HEK293T (cell line): Measurements from ENCODE around the gene SLTM.
"Not testable (repeated sequence)": the region's sequence is repeated elsewhere in the genome, so short reads cannot be mapped to it uniquely, and the experiment has no call there.

ENCODE experiments used
- ARNT ChIP-seq: fragments of 450-650 bp; IDR thresholded peaks from 2 replicates; pipeline ENCODE4 v1.6.1; 2017; ENCODE audit warnings: mild to moderate bottlenecking
- CTBP1 ChIP-seq: fragments of 450-650 bp; IDR thresholded peaks from 2 replicates; pipeline ENCODE4 v1.6.1; 2016; ENCODE audit warnings: borderline replicate concordance
- FOXA1 ChIP-seq: fragments of 450-650 bp; IDR thresholded peaks from 2 replicates; pipeline ENCODE4 v1.6.1; 2016; ENCODE audit warnings: mild to moderate bottlenecking
- FOXM1 ChIP-seq: fragments of 450-650 bp; IDR thresholded peaks from 2 replicates; pipeline ENCODE4 v1.6.1; 2017; ENCODE audit warnings: mild to moderate bottlenecking, borderline replicate concordance
- L3MBTL2 ChIP-seq: fragments of 450-650 bp; conservative IDR thresholded peaks from 2 replicates; pipeline ENCODE4 v1.6.1; 2016; ENCODE audit warnings: mild to moderate bottlenecking
- LEF1 ChIP-seq: fragments of 450-650 bp; IDR thresholded peaks from 2 replicates; pipeline ENCODE4 v1.6.1; 2017; ENCODE audit warnings: mild to moderate bottlenecking, borderline replicate concordance
- SP1 ChIP-seq: fragments of 450-650 bp; IDR thresholded peaks from 2 replicates; pipeline ENCODE4 v1.6.1; 2017
- SUZ12 ChIP-seq: fragments of 450-650 bp; IDR thresholded peaks from 2 replicates; pipeline ENCODE4 v1.6.1; 2016; ENCODE audit warnings: mild to moderate bottlenecking
- TARDBP ChIP-seq: fragments of 450-650 bp; IDR thresholded peaks from 2 replicates; pipeline ENCODE4 v1.6.1; 2016
- ZNF384 ChIP-seq: fragments of 450-650 bp; IDR thresholded peaks from 2 replicates; pipeline ENCODE4 v1.6.1; 2016
- TF ChIP-seq, protein P1 (sequence below): fragments of 450-650 bp; IDR thresholded peaks from 2 replicates; pipeline ENCODE4 v1.6.1; 2016

DNA sequence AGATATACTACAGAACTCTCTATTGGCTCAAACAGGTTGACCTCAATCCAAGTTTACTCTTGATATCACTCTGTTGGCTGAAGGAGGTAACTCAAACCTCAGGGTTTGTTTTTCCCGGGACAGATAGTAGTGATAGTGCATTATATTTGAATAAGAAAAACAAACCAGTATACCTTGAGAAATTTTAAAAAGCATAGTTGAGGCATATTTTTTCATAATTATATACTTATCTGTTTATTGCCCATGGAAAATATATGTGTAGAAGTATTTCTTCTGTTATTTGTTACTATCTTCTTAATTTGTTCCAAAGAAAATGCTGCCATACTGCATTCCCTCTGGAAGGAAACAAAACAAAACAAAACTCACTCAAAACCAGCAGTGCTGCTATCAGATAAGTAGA lies 76.9 kb downstream of the SLTM start:
- not testable (repeated sequence) for TF ChIP-seq SP1, ZNF384, LEF1, CTBP1, ARNT, SUZ12, FOXM1, TARDBP, FOXA1, L3MBTL2
- TF ChIP-seq, protein P1, sequence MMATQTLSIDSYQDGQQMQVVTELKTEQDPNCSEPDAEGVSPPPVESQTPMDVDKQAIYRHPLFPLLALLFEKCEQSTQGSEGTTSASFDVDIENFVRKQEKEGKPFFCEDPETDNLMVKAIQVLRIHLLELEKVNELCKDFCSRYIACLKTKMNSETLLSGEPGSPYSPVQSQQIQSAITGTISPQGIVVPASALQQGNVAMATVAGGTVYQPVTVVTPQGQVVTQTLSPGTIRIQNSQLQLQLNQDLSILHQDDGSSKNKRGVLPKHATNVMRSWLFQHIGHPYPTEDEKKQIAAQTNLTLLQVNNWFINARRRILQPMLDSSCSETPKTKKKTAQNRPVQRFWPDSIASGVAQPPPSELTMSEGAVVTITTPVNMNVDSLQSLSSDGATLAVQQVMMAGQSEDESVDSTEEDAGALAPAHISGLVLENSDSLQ: not testable (repeated sequence)
